MM.1S (cell line): Measurements from ENCODE around the gene NUTM1.

ENCODE experiments used
- DNase-seq: peaks from one replicate; pipeline ENCODE4 v3.0.0-alpha.2; 2015
- H2AFZ ChIP-seq: fragments of 300-600 bp; sonication (generic); 2 replicates; pipeline ENCODE4 v1.6.0; 2016; ENCODE audit warnings: antibody characterized with exemption, low read length
- H3F3A ChIP-seq: fragments of 300-600 bp; sonication (generic); 2 replicates; pipeline ENCODE4 v1.6.1; 2016; ENCODE audit warnings: mild to moderate bottlenecking, antibody characterized with exemption, low read length, moderate library complexity, mixed read lengths; ENCODE audit not compliant: insufficient read depth
- H3K27ac ChIP-seq: fragments of 300-600 bp; sonication (generic); 2 replicates; pipeline ENCODE4 v1.5.1; 2016; ENCODE audit warnings: mild to moderate bottlenecking, low read length
- H3K27me3 ChIP-seq: fragments of 300-600 bp; sonication (generic); replicated peaks from 2 replicates; pipeline ENCODE4 v1.6.0; 2016; ENCODE audit warnings: low read length; ENCODE audit not compliant: insufficient read depth
- H3K36me3 ChIP-seq: fragments of 300-600 bp; sonication (generic); replicated peaks from 2 replicates; pipeline ENCODE4 v1.6.1; 2016; ENCODE audit warnings: mild to moderate bottlenecking, low read length, mixed read lengths; ENCODE audit not compliant: insufficient read depth
- H3K4me1 ChIP-seq: fragments of 300-600 bp; sonication (generic); 2 replicates; pipeline ENCODE4 v1.6.1; 2016; ENCODE audit warnings: low read length, mixed read lengths
- H3K4me2 ChIP-seq: fragments of 300-600 bp; sonication (generic); 2 replicates; pipeline ENCODE4 v1.6.0; 2016; ENCODE audit warnings: low read depth, low read length
- H3K4me3 ChIP-seq: fragments of 300-600 bp; sonication (generic); 2 replicates; pipeline ENCODE4 v1.5.1; 2016; ENCODE audit warnings: low read length, mixed read lengths
- H3K79me2 ChIP-seq: fragments of 300-600 bp; sonication (generic); 2 replicates; pipeline ENCODE4 v1.6.1; 2016; ENCODE audit warnings: mixed run types, low read length, mixed read lengths
- H3K9ac ChIP-seq: fragments of 300-600 bp; sonication (generic); 2 replicates; pipeline ENCODE4 v1.6.1; 2016; ENCODE audit warnings: low read length, mixed read lengths
- H3K9me2 ChIP-seq: fragments of 300-600 bp; sonication (generic); replicated peaks from 2 replicates; pipeline ENCODE4 v1.6.1; 2016; ENCODE audit warnings: mild to moderate bottlenecking, low read length, mixed read lengths; ENCODE audit not compliant: insufficient read depth
- H3K9me3 ChIP-seq: fragments of 300-600 bp; sonication (generic); replicated peaks from 2 replicates; pipeline ENCODE4 v1.6.1; 2016; ENCODE audit warnings: mild to moderate bottlenecking, low read length, mixed read lengths; ENCODE audit not compliant: insufficient read depth
- H4K20me1 ChIP-seq: fragments of 300-600 bp; sonication (generic); 2 replicates; pipeline ENCODE4 v1.6.1; 2016; ENCODE audit warnings: mild to moderate bottlenecking, low read length, moderate library complexity, mixed read lengths; ENCODE audit not compliant: insufficient read depth
- EZH2 ChIP-seq: fragments of 300-600 bp; sonication (generic); optimal IDR thresholded peaks from 2 replicates; pipeline ENCODE3; 2017; ENCODE audit warnings: low read depth, mild to moderate bottlenecking, antibody characterized with exemption, low read length, mixed read lengths
- EZH2phosphoT487 ChIP-seq: fragments of 300-600 bp; sonication (generic); IDR thresholded peaks from 2 replicates; pipeline ENCODE4 v1.6.1; 2018; ENCODE audit warnings: antibody characterized with exemption, low read length
- TF ChIP-seq, protein P1 (sequence below): fragments of 300-600 bp; sonication (generic); IDR thresholded peaks from 2 replicates; pipeline ENCODE4 v1.5.1; 2016; ENCODE audit warnings: antibody characterized with exemption, low read length, mixed read lengths

NUTM1 gene

DNA sequence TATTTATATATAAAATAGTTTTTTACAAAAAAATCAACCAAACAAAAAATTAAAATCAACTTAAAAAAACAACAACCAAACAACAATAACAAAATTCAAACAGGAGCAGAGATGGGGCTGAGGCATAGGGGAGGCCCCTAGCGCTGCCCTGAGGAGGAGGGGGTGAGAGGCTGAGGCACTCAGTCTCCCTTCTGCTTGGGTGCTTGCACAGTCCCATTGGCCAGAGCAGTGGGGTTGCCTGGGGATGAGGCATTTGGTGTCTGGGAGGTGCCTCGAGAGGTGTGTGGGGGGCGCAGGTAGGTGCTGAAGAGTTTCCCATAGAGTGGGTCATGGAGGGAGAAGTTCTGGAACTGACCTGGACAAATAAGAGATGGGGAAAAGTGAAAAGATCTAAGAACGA, 15.8 kb downstream of the NUTM1 start:
- no peak overlapping the region for H2AFZ ChIP-seq
- H3K9me2 ChIP-seq = no peaks in the 10 kb centered on the region
- H3K27ac ChIP-seq = no peak overlapping the region
- peaks cover 18% of the 10 kb centered on the region for H3K79me2 ChIP-seq
- DNase-seq = no peak
- no peaks in the 10 kb centered on the region for H3K9me3 ChIP-seq
- H3K27me3 ChIP-seq = no peaks in the 10 kb centered on the region
- no peak overlapping the region for H3K4me2 ChIP-seq
- no peak overlapping the region for H3K9ac ChIP-seq
- no peaks in the 10 kb centered on the region for H3K36me3 ChIP-seq
- H4K20me1 ChIP-seq = no peaks in the 10 kb centered on the region
- no peaks in the 10 kb centered on the region for H3K4me1 ChIP-seq
- H3K4me3 ChIP-seq = no peak overlapping the region
- TF ChIP-seq, protein P1, sequence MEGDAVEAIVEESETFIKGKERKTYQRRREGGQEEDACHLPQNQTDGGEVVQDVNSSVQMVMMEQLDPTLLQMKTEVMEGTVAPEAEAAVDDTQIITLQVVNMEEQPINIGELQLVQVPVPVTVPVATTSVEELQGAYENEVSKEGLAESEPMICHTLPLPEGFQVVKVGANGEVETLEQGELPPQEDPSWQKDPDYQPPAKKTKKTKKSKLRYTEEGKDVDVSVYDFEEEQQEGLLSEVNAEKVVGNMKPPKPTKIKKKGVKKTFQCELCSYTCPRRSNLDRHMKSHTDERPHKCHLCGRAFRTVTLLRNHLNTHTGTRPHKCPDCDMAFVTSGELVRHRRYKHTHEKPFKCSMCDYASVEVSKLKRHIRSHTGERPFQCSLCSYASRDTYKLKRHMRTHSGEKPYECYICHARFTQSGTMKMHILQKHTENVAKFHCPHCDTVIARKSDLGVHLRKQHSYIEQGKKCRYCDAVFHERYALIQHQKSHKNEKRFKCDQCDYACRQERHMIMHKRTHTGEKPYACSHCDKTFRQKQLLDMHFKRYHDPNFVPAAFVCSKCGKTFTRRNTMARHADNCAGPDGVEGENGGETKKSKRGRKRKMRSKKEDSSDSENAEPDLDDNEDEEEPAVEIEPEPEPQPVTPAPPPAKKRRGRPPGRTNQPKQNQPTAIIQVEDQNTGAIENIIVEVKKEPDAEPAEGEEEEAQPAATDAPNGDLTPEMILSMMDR = no peak
- TF ChIP-seq EZH2 (no peak), EZH2phosphoT487 (no peak)
- no peaks in the 10 kb centered on the region for H3F3A ChIP-seq

DNA sequence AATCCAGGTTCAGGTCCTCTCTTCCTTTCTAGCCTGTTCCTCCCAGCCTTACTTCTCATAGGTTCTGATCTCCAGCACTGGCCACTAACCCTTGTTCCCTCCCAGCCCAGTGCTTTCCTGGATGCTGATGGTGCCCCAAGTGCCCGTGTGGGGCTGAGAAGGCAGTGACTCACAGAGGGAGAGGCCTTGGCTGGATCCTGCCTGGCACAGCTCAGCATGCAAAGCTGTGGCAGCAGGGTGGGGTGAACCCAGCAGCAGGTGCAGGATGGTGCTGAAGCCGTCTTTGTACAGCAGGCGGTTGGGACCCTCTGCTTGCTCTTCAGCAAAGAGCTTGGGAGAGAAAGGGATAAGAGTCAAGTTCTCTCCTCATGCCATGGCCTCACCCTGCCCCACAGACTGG, 16.3 kb downstream of the NUTM1 start:
- Histone ChIP-seq H3K9me3 (no peaks in the 10 kb centered on the region), H3K4me3 (no peak overlapping the region), H3K4me2 (no peak overlapping the region), H3K36me3 (no peaks in the 10 kb centered on the region), H3K27ac (no peak overlapping the region), H3K4me1 (no peaks in the 10 kb centered on the region), H3K9me2 (no peaks in the 10 kb centered on the region), H2AFZ (no peak overlapping the region), H3K9ac (no peak overlapping the region), H3F3A (no peaks in the 10 kb centered on the region), H3K27me3 (no peaks in the 10 kb centered on the region), H4K20me1 (no peaks in the 10 kb centered on the region), H3K79me2 (peaks cover 22% of the 10 kb centered on the region)
- no peak for TF ChIP-seq EZH2phosphoT487
- TF ChIP-seq EZH2 = no peak
- TF ChIP-seq, protein P1 = no peak
- DNase-seq = no peak

DNA sequence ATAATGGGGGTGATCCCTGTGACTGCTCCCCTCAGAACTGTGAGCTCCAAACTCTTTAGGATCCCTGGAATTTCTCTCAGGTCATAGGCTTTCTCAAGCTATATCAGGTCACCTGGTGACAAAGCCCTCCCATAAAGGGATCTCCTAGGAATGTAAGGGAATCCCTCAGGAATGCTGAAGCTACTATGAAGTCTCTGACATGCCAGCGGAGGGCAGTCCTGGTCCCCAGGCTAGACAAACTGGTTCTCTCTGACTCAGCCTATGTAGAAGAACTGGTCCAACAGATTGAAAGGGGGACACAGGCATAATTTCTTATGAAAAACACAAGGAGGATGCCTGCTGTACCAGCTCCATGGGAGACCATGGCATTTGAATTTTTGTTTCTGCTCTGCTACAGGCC, 17.2 kb downstream of the NUTM1 start:
- Histone ChIP-seq H2AFZ (no peak overlapping the region), H3K4me3 (no peak overlapping the region), H3K9ac (no peak overlapping the region), H3K9me3 (no peaks in the 10 kb centered on the region), H3K79me2 (peaks cover 31% of the 10 kb centered on the region), H3K9me2 (no peaks in the 10 kb centered on the region), H3K4me1 (peaks cover 7% of the 10 kb centered on the region), H3K4me2 (no peak overlapping the region), H4K20me1 (no peaks in the 10 kb centered on the region), H3K27ac (no peak overlapping the region), H3K36me3 (no peaks in the 10 kb centered on the region), H3F3A (no peaks in the 10 kb centered on the region), H3K27me3 (no peaks in the 10 kb centered on the region)
- no peak for DNase-seq
- TF ChIP-seq EZH2phosphoT487 = no peak
- no peak for TF ChIP-seq EZH2
- TF ChIP-seq, protein P1 = no peak
